PC-3 (cell line): ENCODE data around the gene ZFHX3.

ENCODE experiments used
- EZH2 ChIP-seq: fragments of 300-600 bp; sonication (generic); IDR thresholded peaks from one replicate; pipeline ENCODE4 v1.6.1; 2017; ENCODE audit warnings: antibody characterized with exemption, mild to moderate bottlenecking, low read length; ENCODE audit not compliant: unreplicated experiment
- EZH2phosphoT487 ChIP-seq: fragments of 300-600 bp; sonication (generic); IDR thresholded peaks from 2 replicates; pipeline ENCODE4 v1.6.1; 2018; ENCODE audit warnings: mild to moderate bottlenecking, antibody characterized with exemption, low read length, borderline replicate concordance
- TF ChIP-seq, protein P1 (sequence below): fragments of 300-600 bp; sonication (generic); conservative IDR thresholded peaks from 2 replicates; pipeline ENCODE4 v1.5.1; 2017; ENCODE audit warnings: antibody characterized with exemption, low read depth, mild to moderate bottlenecking, low read length

DNA sequence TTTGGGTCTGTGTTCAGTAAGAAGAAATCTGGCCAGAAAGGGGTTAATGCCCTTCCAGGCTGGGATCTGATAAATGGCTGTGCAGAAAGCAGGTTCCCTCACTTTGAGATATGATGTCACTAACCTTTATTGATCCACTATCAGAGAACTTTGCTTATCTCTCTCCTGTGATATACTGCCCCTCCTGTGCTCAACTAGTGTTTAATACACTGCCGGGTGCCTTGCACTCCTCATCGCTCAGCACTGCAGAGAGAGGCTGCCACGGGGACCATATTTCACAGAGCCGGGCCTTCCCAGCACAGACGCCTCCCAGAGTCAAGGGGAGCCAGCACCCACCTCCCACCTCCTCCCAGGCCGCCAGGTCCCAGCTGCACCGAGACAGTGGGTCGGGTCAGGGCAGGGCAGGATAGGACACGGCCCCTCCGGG lies 20.2 kb downstream of the ZFHX3 start:
- TF ChIP-seq EZH2 (no peak), EZH2phosphoT487 (no peak)
- TF ChIP-seq, protein P1, sequence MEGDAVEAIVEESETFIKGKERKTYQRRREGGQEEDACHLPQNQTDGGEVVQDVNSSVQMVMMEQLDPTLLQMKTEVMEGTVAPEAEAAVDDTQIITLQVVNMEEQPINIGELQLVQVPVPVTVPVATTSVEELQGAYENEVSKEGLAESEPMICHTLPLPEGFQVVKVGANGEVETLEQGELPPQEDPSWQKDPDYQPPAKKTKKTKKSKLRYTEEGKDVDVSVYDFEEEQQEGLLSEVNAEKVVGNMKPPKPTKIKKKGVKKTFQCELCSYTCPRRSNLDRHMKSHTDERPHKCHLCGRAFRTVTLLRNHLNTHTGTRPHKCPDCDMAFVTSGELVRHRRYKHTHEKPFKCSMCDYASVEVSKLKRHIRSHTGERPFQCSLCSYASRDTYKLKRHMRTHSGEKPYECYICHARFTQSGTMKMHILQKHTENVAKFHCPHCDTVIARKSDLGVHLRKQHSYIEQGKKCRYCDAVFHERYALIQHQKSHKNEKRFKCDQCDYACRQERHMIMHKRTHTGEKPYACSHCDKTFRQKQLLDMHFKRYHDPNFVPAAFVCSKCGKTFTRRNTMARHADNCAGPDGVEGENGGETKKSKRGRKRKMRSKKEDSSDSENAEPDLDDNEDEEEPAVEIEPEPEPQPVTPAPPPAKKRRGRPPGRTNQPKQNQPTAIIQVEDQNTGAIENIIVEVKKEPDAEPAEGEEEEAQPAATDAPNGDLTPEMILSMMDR: no peak
